GM20431 (cell line): ENCODE results near the gene ZNF408.
"Not testable (repeated sequence)": the region's sequence is repeated elsewhere in the genome, so short reads cannot be mapped to it uniquely, and the experiment has no call there.

Source experiments
- in situ Hi-C: fragments of 300-500 bp; cut with MseI, MboI; formaldehyde crosslinking; loops from one replicate; pipeline ENCODE4 v1.15.0; 2020; ENCODE audit warnings: low sequenced_read_pairs; ENCODE audit not compliant: unreplicated experiment

ZNF408 gene

GRCh38 chr11:46700241-46701077, at the start of gene ZNF408, which contains the start of gene ARHGAP1:
TSS of gene ZNF408 (plus strand) at chr11:46701031. CDS start at chr11:46701048, 17 bp downstream.
TSS of gene ARHGAP1 (minus strand) at chr11:46700619. CDS start at chr11:46696107, 4,512 bp downstream.
- in situ Hi-C loops = no loop called here

GRCh38 chr11:46655631-46656030, 45.2 kb upstream of the ZNF408 start:
- in situ Hi-C loops = no loop called here

- in situ Hi-C loops = no loop called here
These were observed 43.6 kb upstream of the ZNF408 start for GRCh38 chr11:46657186-46657585.

GRCh38 chr11:46658259-46658658, 42.6 kb upstream of the ZNF408 start:
- in situ Hi-C loops = no loop called here

- in situ Hi-C loops = no loop called here
These were observed 40.9 kb upstream of the ZNF408 start for GRCh38 chr11:46659908-46660307.

GRCh38 chr11:46661836-46662235, 39.0 kb upstream of the ZNF408 start:
- in situ Hi-C loops = no loop called here

- in situ Hi-C loops = no loop called here
These were observed 38.5 kb upstream of the ZNF408 start for GRCh38 chr11:46662366-46662765.

- in situ Hi-C loops = no loop called here
These were observed 37.4 kb upstream of the ZNF408 start for GRCh38 chr11:46663277-46663940.

- in situ Hi-C loops = no loop called here
These were observed 36.2 kb upstream of the ZNF408 start for GRCh38 chr11:46664612-46665011.

GRCh38 chr11:46665356-46665755, 35.5 kb upstream of the ZNF408 start:
- in situ Hi-C loops = no loop called here

GRCh38 chr11:46666516-46666915, 34.3 kb upstream of the ZNF408 start:
- in situ Hi-C loops = no loop called here

GRCh38 chr11:46667043-46667481, 33.8 kb upstream of the ZNF408 start:
- in situ Hi-C loops = no loop called here

GRCh38 chr11:46668480-46669085, 32.2 kb upstream of the ZNF408 start:
- in situ Hi-C loops = no loop called here

- in situ Hi-C loops = no loop called here
These were observed 31.1 kb upstream of the ZNF408 start for GRCh38 chr11:46669711-46670139.

GRCh38 chr11:46670521-46670920, 30.3 kb upstream of the ZNF408 start:
- in situ Hi-C loops = not testable (repeated sequence)

- in situ Hi-C loops = no loop called here
These were observed 28.9 kb upstream of the ZNF408 start for GRCh38 chr11:46671958-46672315.

- in situ Hi-C loops = no loop called here
These were observed 28.4 kb upstream of the ZNF408 start for GRCh38 chr11:46672381-46672839.

- in situ Hi-C loops = no loop called here
These were observed 26.9 kb upstream of the ZNF408 start for GRCh38 chr11:46673713-46674462.

GRCh38 chr11:46674463-46675287, 26.2 kb upstream of the ZNF408 start:
- in situ Hi-C loops = no loop called here
